H1 (cell line): Measurements from ENCODE around the gene DYNLL2.

Experiments
- CBX8 ChIP-seq: fragments of 300-800, 300-1000 bp; sonication (generic); IDR thresholded peaks from 2 replicates; pipeline ENCODE4 v1.7.1; 2016; ENCODE audit warnings: low read depth, low read length, borderline replicate concordance
- CEBPB ChIP-seq: IDR thresholded peaks from 2 replicates; pipeline ENCODE4 v1.6.1; 2012; ENCODE audit warnings: low read depth, low read length
- GABPA ChIP-seq: IDR thresholded peaks from 2 replicates; pipeline ENCODE4 v1.6.1; 2011; ENCODE audit warnings: mild to moderate bottlenecking, low read length, moderate library complexity, borderline replicate concordance; ENCODE audit not compliant: insufficient read depth
- JUN ChIP-seq: IDR thresholded peaks from 2 replicates; pipeline ENCODE4 v1.6.1; 2011; ENCODE audit warnings: low read depth, mild to moderate bottlenecking, improper control_type of control experiment, low read length
- JUND ChIP-seq: IDR thresholded peaks from 2 replicates; pipeline ENCODE4 v1.6.1; 2011; ENCODE audit warnings: mild to moderate bottlenecking, improper control_type of control experiment, low read length
- POLR2A ChIP-seq, 2 experiments: IDR thresholded peaks; 1 replicate in 1 of 2; 2 replicates in 1 of 2; pipeline ENCODE4 v1.6.1; 2011; ENCODE audit warnings: low read depth in 2 of 2, low read length in 2 of 2, mild to moderate bottlenecking in 2 of 2; ENCODE audit errors: control extremely low read depth in 1 of 2
- POLR2AphosphoS5 ChIP-seq: IDR thresholded peaks from 2 replicates; pipeline ENCODE4 v1.6.1; 2011; ENCODE audit warnings: low read depth, low read length
- TF ChIP-seq, protein P1 (sequence below): IDR thresholded peaks from 2 replicates; pipeline ENCODE4 v1.6.1; 2012; ENCODE audit warnings: inconsistent platforms
- TF ChIP-seq, protein P2 (sequence below): IDR thresholded peaks from 2 replicates; pipeline ENCODE4 v1.6.1; 2012; ENCODE audit warnings: inconsistent platforms
- TF ChIP-seq, protein P3 (sequence below): IDR thresholded peaks from 2 replicates; pipeline ENCODE4 v1.6.1; 2012; ENCODE audit warnings: low read length, inconsistent platforms
- TF ChIP-seq, protein P4 (sequence below), 3 experiments: IDR thresholded peaks; 1 replicate in 2 of 3; 2 replicates in 1 of 3; pipeline versions ENCODE4 v1.5.1 to v1.6.1; 2011; ENCODE audit warnings: low read length in 3 of 3, mild to moderate bottlenecking in 3 of 3, inconsistent platforms in 2 of 3, low read depth in 1 of 3, moderate library complexity in 1 of 3; ENCODE audit not compliant: insufficient read depth in 1 of 3; ENCODE audit errors: control extremely low read depth in 1 of 3

DNA sequence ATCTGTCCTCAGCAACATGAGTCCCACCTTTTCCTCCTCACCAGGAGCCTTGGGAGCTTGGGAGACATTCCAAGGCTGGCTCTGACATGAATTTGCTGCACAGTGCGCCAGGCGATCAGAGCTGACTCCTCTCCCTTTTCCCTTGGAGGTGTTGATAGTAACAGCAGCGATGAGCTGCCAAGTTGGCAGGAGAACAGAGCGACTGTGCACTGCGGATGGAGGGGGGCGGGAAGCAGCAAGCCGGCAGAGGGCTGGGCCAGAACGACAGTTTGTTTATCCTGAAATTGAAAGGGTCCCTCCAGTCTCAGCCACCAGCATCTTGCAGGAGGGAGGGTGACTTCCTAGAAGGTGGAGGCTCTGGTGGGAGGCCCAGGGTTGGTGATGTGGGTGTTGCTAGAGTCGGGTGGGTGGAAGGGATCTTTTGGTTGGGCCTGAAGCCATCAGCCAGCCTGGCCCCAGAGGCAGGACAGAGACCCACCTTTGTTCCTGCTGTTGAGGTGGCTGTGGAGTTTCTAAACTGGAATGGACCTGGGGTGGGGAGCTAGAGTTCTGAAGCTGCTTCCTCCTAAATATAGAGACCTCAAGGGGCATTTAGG, 22.5 kb upstream of the DYNLL2 start:
- TF ChIP-seq JUN, result no peak
- no peak for TF ChIP-seq CBX8
- TF ChIP-seq, protein P1, sequence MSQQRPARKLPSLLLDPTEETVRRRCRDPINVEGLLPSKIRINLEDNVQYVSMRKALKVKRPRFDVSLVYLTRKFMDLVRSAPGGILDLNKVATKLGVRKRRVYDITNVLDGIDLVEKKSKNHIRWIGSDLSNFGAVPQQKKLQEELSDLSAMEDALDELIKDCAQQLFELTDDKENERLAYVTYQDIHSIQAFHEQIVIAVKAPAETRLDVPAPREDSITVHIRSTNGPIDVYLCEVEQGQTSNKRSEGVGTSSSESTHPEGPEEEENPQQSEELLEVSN, result no peak
- no peak for TF ChIP-seq JUND
- TF ChIP-seq GABPA, result no peak
- TF ChIP-seq POLR2AphosphoS5, result no peak
- TF ChIP-seq, protein P2, sequence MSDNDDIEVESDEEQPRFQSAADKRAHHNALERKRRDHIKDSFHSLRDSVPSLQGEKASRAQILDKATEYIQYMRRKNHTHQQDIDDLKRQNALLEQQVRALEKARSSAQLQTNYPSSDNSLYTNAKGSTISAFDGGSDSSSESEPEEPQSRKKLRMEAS, result no peak
- TF ChIP-seq, protein P3, sequence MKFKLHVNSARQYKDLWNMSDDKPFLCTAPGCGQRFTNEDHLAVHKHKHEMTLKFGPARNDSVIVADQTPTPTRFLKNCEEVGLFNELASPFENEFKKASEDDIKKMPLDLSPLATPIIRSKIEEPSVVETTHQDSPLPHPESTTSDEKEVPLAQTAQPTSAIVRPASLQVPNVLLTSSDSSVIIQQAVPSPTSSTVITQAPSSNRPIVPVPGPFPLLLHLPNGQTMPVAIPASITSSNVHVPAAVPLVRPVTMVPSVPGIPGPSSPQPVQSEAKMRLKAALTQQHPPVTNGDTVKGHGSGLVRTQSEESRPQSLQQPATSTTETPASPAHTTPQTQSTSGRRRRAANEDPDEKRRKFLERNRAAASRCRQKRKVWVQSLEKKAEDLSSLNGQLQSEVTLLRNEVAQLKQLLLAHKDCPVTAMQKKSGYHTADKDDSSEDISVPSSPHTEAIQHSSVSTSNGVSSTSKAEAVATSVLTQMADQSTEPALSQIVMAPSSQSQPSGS, result no peak
- TF ChIP-seq, protein P4, sequence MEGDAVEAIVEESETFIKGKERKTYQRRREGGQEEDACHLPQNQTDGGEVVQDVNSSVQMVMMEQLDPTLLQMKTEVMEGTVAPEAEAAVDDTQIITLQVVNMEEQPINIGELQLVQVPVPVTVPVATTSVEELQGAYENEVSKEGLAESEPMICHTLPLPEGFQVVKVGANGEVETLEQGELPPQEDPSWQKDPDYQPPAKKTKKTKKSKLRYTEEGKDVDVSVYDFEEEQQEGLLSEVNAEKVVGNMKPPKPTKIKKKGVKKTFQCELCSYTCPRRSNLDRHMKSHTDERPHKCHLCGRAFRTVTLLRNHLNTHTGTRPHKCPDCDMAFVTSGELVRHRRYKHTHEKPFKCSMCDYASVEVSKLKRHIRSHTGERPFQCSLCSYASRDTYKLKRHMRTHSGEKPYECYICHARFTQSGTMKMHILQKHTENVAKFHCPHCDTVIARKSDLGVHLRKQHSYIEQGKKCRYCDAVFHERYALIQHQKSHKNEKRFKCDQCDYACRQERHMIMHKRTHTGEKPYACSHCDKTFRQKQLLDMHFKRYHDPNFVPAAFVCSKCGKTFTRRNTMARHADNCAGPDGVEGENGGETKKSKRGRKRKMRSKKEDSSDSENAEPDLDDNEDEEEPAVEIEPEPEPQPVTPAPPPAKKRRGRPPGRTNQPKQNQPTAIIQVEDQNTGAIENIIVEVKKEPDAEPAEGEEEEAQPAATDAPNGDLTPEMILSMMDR (IDR thresholded peaks at IDR 0.05; ENCODE audit: control extremely low read depth in 1 of 3, insufficient read depth in 1 of 3, low read depth in 1 of 3, low read length in 3 of 3), result no peak
- TF ChIP-seq POLR2A (IDR thresholded peaks at IDR 0.05; ENCODE audit: control extremely low read depth in 1 of 2, low read depth in 2 of 2, low read length in 2 of 2), result no peak
- TF ChIP-seq CEBPB, result no peak
